Mucosa of stomach (tissue), 1 donor: ENCODE data around the gene MRPL33.
"Not testable (repeated sequence)": the region's sequence is repeated elsewhere in the genome, so short reads cannot be mapped to it uniquely, and the experiment has no call there.

ENCODE experiments used
- H3K27me3 ChIP-seq: one replicate; pipeline ENCODE4 v1.7.0; 2013; ENCODE audit warnings: mild to moderate bottlenecking, low read length; ENCODE audit not compliant: control insufficient read depth, insufficient read depth
- H3K36me3 ChIP-seq: one replicate; pipeline ENCODE4 v1.7.0; 2013; ENCODE audit warnings: low read length; ENCODE audit not compliant: control insufficient read depth, insufficient read depth
- H3K4me1 ChIP-seq: one replicate; pipeline ENCODE4 v1.7.0; 2013; ENCODE audit warnings: mild to moderate bottlenecking, low read length; ENCODE audit not compliant: control insufficient read depth, insufficient read depth
- H3K4me3 ChIP-seq: one replicate; pipeline ENCODE4 v1.7.0; 2013; ENCODE audit warnings: low read length
- H3K9ac ChIP-seq: one replicate; pipeline ENCODE4 v1.7.0; 2013; ENCODE audit warnings: mild to moderate bottlenecking, low read length, moderate library complexity
- H3K9me3 ChIP-seq: one replicate; pipeline ENCODE4 v1.7.0; 2013; ENCODE audit warnings: mild to moderate bottlenecking, low read length, moderate library complexity; ENCODE audit not compliant: control insufficient read depth
- donor health status: Pancreatic carcinoma.

The MRPL33 gene

GRCh38 chr2:27746325-27746724, 25.2 kb upstream of the MRPL33 start:
- H3K36me3 ChIP-seq = no peaks in the 10 kb centered on the region
- H3K4me1 ChIP-seq = no peaks in the 10 kb centered on the region
- H3K27me3 ChIP-seq = no peaks in the 10 kb centered on the region
- no peak overlapping the region for H3K9ac ChIP-seq
- H3K9me3 ChIP-seq = peaks cover 5% of the 10 kb centered on the region
- no peak overlapping the region for H3K4me3 ChIP-seq

GRCh38 chr2:27747827-27748352, 23.6 kb upstream of the MRPL33 start:
- Histone ChIP-seq H3K36me3 (no peaks in the 10 kb centered on the region), H3K4me3 (no peak overlapping the region), H3K9ac (no peak overlapping the region), H3K9me3 (peaks cover 5% of the 10 kb centered on the region), H3K4me1 (peaks cover 12% of the 10 kb centered on the region), H3K27me3 (no peaks in the 10 kb centered on the region)

- H3K4me3 ChIP-seq, H3K9me3 ChIP-seq: not testable (repeated sequence)
- peaks cover 23% of the 10 kb centered on the region for H3K4me1 ChIP-seq
These were observed 22.5 kb upstream of the MRPL33 start for GRCh38 chr2:27748803-27749554.

GRCh38 chr2:27751377-27751776, 20.1 kb upstream of the MRPL33 start:
- H3K27me3 ChIP-seq = no peaks in the 10 kb centered on the region

More at GRCh38 chr2:27748803-27749554, 22.5 kb upstream of the MRPL33 start:
- not testable (repeated sequence) for H3K9ac ChIP-seq, H3K36me3 ChIP-seq, H3K27me3 ChIP-seq

GRCh38 chr2:27752551-27753237, 18.8 kb upstream of the MRPL33 start:
- H3K4me1 ChIP-seq = peaks cover 36% of the 10 kb centered on the region
- H3K9ac ChIP-seq = peak overlapping the region; percentile 81
- H3K4me3 ChIP-seq = no peak overlapping the region
- no peaks in the 10 kb centered on the region for H3K27me3 ChIP-seq
- no peaks in the 10 kb centered on the region for H3K36me3 ChIP-seq
- H3K9me3 ChIP-seq = peaks cover 5% of the 10 kb centered on the region

More at GRCh38 chr2:27751377-27751776, 20.1 kb upstream of the MRPL33 start:
- peaks cover 5% of the 10 kb centered on the region for H3K9me3 ChIP-seq
- H3K4me1 ChIP-seq = peaks cover 36% of the 10 kb centered on the region
- no peaks in the 10 kb centered on the region for H3K36me3 ChIP-seq
- no peak overlapping the region for H3K9ac ChIP-seq
- H3K4me3 ChIP-seq = no peak overlapping the region

- H3K4me3 ChIP-seq = no peak overlapping the region
- H3K9ac ChIP-seq = no peak overlapping the region
- H3K9me3 ChIP-seq = peaks cover 5% of the 10 kb centered on the region
- H3K36me3 ChIP-seq = no peaks in the 10 kb centered on the region
- peaks cover 36% of the 10 kb centered on the region for H3K4me1 ChIP-seq
- H3K27me3 ChIP-seq = no peaks in the 10 kb centered on the region
These were observed 17.4 kb upstream of the MRPL33 start for GRCh38 chr2:27754138-27754588.

GRCh38 chr2:27754831-27755230, 16.7 kb upstream of the MRPL33 start:
- Histone ChIP-seq H3K36me3 (no peaks in the 10 kb centered on the region), H3K4me3 (no peak overlapping the region), H3K4me1 (peaks cover 36% of the 10 kb centered on the region), H3K27me3 (no peaks in the 10 kb centered on the region), H3K9ac (no peak overlapping the region), H3K9me3 (no peaks in the 10 kb centered on the region)

- Histone ChIP-seq H3K9me3 (no peaks in the 10 kb centered on the region), H3K27me3 (no peaks in the 10 kb centered on the region), H3K4me1 (peaks cover 38% of the 10 kb centered on the region), H3K9ac (no peak overlapping the region), H3K36me3 (no peaks in the 10 kb centered on the region), H3K4me3 (no peak overlapping the region)
These were observed 15.4 kb upstream of the MRPL33 start for GRCh38 chr2:27756091-27756490.

GRCh38 chr2:27756544-27757498, 14.7 kb upstream of the MRPL33 start:
- Histone ChIP-seq H3K9me3 (no peaks in the 10 kb centered on the region), H3K4me1 (peaks cover 44% of the 10 kb centered on the region), H3K36me3 (no peaks in the 10 kb centered on the region), H3K9ac (no peak overlapping the region), H3K4me3 (no peak overlapping the region), H3K27me3 (no peaks in the 10 kb centered on the region)

- no peaks in the 10 kb centered on the region for H3K36me3 ChIP-seq
- no peaks in the 10 kb centered on the region for H3K9me3 ChIP-seq
- H3K4me3 ChIP-seq = no peak overlapping the region
- peak overlapping the region; percentile 37 for H3K9ac ChIP-seq
- peaks cover 40% of the 10 kb centered on the region for H3K4me1 ChIP-seq
- H3K27me3 ChIP-seq = no peaks in the 10 kb centered on the region
These were observed 8.3 kb upstream of the MRPL33 start for GRCh38 chr2:27762951-27763906.

GRCh38 chr2:27763907-27764267, 7.6 kb upstream of the MRPL33 start:
- H3K27me3 ChIP-seq = no peaks in the 10 kb centered on the region
- H3K4me3 ChIP-seq = no peak overlapping the region
- no peak overlapping the region for H3K9ac ChIP-seq
- no peaks in the 10 kb centered on the region for H3K36me3 ChIP-seq
- no peaks in the 10 kb centered on the region for H3K9me3 ChIP-seq
- peaks cover 40% of the 10 kb centered on the region for H3K4me1 ChIP-seq
